ENCODE results near the gene SGCA.

The SGCA gene

GRCh38 chr17:50192618-50193291, 26.9 kb downstream of the SGCA start:
- DNase-seq (ENCODE audit: low read depth, low spot score) = no peak

GRCh38 chr17:50194140-50194933, 28.5 kb downstream of the SGCA start:
- no peak for DNase-seq (ENCODE audit: low read depth, low spot score)

GRCh38 chr17:50194934-50195865, 29.4 kb downstream of the SGCA start:
- DNase-seq (ENCODE audit: low read depth, low spot score) = no peak

- no peak for DNase-seq (ENCODE audit: low read depth, low spot score)
Observed at GRCh38 chr17:50196036-50196435, 30.2 kb downstream of the SGCA start.

GRCh38 chr17:50196826-50197225, 31.0 kb downstream of the SGCA start:
- no peak for DNase-seq (ENCODE audit: low read depth, low spot score)

- no peak for DNase-seq (ENCODE audit: low read depth, low spot score)
Observed at GRCh38 chr17:50198026-50198669, 32.3 kb downstream of the SGCA start.

- no peak for DNase-seq (ENCODE audit: low read depth, low spot score)
Observed at GRCh38 chr17:50199211-50199802, 33.5 kb downstream of the SGCA start.

GRCh38 chr17:50199803-50200456, 34.1 kb downstream of the SGCA start:
- DNase-seq (ENCODE audit: low read depth, low spot score) = no peak

- DNase-seq (ENCODE audit: low read depth, low spot score) = peak; percentile 58
Observed at GRCh38 chr17:50200457-50201275, 34.9 kb downstream of the SGCA start.

- DNase-seq (ENCODE audit: low read depth, low spot score) = no peak
Observed at GRCh38 chr17:50201276-50201854, 35.6 kb downstream of the SGCA start, which contains the start of gene COL1A1. TSS of gene COL1A1 (minus strand) at chr17:50201631. CDS start at chr17:50201513, 118 bp downstream.

- no peak for DNase-seq (ENCODE audit: low read depth, low spot score)
Observed at GRCh38 chr17:50203086-50203485, 37.3 kb downstream of the SGCA start.

- DNase-seq (ENCODE audit: low read depth, low spot score) = no peak
Observed at GRCh38 chr17:50203604-50204345, 38.0 kb downstream of the SGCA start.

GRCh38 chr17:50204431-50204830, 38.6 kb downstream of the SGCA start:
- no peak for DNase-seq (ENCODE audit: low read depth, low spot score)

- no peak for DNase-seq (ENCODE audit: low read depth, low spot score)
Observed at GRCh38 chr17:50205111-50205962, 39.5 kb downstream of the SGCA start.

GRCh38 chr17:50205963-50206505, 40.2 kb downstream of the SGCA start:
- no peak for DNase-seq (ENCODE audit: low read depth, low spot score)

- no peak for DNase-seq (ENCODE audit: low read depth, low spot score)
Observed at GRCh38 chr17:50206604-50207293, 40.9 kb downstream of the SGCA start.

- no peak for DNase-seq (ENCODE audit: low read depth, low spot score)
Observed at GRCh38 chr17:50207315-50207714, 41.5 kb downstream of the SGCA start.
